Erythroblast (primary cell): ENCODE results near the gene COL6A2.

ENCODE experiments used
- GATA1 ChIP-seq: IDR thresholded peaks from 2 replicates; pipeline ENCODE4 v1.6.1; 2011; ENCODE audit warnings: low read depth, mild to moderate bottlenecking, control low read depth, low read length, moderate library complexity
- POLR2A ChIP-seq: IDR thresholded peaks from 2 replicates; pipeline ENCODE4 v1.6.1; 2011; ENCODE audit warnings: mild to moderate bottlenecking, low read length

DNA sequence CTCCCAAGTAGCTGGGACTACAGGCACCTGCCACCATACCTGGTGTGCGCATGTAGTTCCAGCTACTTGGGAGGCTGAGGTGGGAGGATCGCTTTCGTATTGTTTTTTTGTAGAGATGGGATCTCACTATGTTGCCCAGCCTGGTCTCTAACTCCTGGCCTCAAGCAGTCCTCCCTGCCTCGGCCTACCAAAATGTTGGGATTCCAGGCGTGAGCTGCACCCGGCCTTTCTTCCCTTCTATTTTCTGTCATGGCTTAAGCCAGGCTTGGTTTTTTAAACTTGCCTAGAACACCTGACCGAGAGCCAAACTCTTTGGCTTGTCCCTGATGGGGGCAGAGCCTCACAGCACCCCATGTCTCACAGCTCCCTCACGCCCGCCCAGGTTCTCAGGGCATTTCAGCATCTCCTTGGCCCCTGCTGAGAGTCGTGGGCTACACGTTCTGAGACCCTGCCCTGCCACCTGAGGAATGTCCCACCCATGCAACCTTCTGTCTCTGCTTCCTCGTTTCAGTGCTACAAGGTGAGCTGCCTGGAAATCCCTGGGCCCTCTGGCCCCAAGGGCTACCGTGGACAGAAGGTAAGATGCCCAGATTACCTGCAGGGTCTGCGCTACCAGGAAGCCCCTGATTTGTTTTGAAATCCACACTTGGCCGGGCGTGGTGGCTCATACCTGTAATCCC, 15.7 kb downstream of the COL6A2 start:
- no peak for TF ChIP-seq POLR2A
- no peak for TF ChIP-seq GATA1
